Measurements from ENCODE around the gene ATP5F1D. TPM values are rescaled to one million over a fixed set of nuclear protein-coding genes. Genes with fewer than 3 reads are reported as not detected.

Gene ATP5F1D
- total and polyA plus RNA-seq, 2 of the 8 experiments (the other 6 are each of a cell fraction or from before 2014, with no cell fraction given), result 174 to 249 TPM

DNA sequence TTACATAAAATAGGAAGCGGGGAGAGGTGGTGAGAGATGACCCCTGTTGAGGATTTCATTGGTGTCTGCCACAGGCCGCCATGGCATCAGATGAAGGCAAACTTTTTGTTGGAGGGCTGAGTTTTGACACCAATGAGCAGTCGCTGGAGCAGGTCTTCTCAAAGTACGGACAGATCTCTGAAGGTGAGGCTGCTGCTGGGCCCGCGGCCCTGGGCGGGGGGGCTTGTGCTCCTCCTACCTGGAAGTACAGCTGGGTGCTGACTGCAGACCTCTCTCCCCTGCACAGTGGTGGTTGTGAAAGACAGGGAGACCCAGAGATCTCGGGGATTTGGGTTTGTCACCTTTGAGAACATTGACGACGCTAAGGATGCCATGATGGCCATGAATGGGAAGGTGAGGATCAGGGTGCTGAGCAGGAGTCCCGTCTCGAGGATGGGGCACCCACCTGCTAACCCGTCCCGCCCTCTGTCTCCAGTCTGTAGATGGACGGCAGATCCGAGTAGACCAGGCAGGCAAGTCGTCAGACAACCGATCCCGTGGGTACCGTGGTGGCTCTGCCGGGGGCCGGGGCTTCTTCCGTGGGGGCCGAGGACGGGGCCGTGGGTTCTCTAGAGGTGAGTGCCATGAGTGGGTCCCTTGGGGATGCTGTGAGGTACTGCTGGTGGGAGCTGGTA, 29.4 kb downstream of the ATP5F1D start:
- Histone ChIP-seq H4K91ac (replicated peaks; ENCODE audit: insufficient read length, low read length) (no peak overlapping the region), H2BK15ac (ENCODE audit: low read length) (no peak overlapping the region), H3K4me2 (ENCODE audit: insufficient read depth in 1 of 2, low read depth in 2 of 2, low read length in 2 of 2) (peak overlapping the region; percentile 18 to 83; a peak in 3 of 4 replicates), H3K27me3 (replicated peaks in 1 of 4; ENCODE audit: control insufficient read depth in 3 of 4, extremely low read depth in 1 of 4, insufficient read depth in 3 of 4, low read length in 3 of 4) (peaks cover 0 to 10% (median 5%) of the 10 kb centered on the region in 4 experiments; a peak in 4 of 7 replicates), H3K79me1 (ENCODE audit: low read depth, low read length) (peaks cover 17% of the 10 kb centered on the region), H3K36me3 (ENCODE audit: control insufficient read depth in 2 of 4, insufficient read depth in 4 of 4, low read length in 3 of 4) (peaks cover 33 to 46% (median 41%) of the 10 kb centered on the region in 4 experiments), H3K18ac (ENCODE audit: extremely low read depth, low read length) (no peak overlapping the region), H2BK120ac (replicated peaks; ENCODE audit: low read depth, low read length) (no peak overlapping the region), H3K9ac (replicated peaks in 1 of 4; ENCODE audit: extremely low read depth in 1 of 4, low read depth in 3 of 4, low read length in 3 of 4) (peak overlapping the region in 1 of 4 experiments; percentile 20; a peak in 1 of 7 replicates), H3K23ac (ENCODE audit: insufficient read length) (no peak overlapping the region), H3K4me1 (replicated peaks in 1 of 4; ENCODE audit: control insufficient read depth in 3 of 4, insufficient read depth in 4 of 4, low read length in 3 of 4) (peaks cover 4 to 46% (median 31%) of the 10 kb centered on the region in 4 experiments), H3K27ac (ENCODE audit: low read depth, low read length) (no peak overlapping the region), H4K5ac (ENCODE audit: insufficient read length, low read depth, low read length) (no peak overlapping the region), H3K14ac (ENCODE audit: insufficient read length) (no peak overlapping the region), H2AFZ (ENCODE audit: low read length) (no peak overlapping the region), H3K23me2 (ENCODE audit: low read depth, low read length) (peaks cover 21% of the 10 kb centered on the region; the same call in 1 of the 2 replicates), H2BK12ac (ENCODE audit: low read depth, low read length) (no peak overlapping the region), H2BK5ac (ENCODE audit: low read depth, low read length) (peak overlapping the region; percentile 66; the same call in 1 of the 2 replicates), H2AK5ac (ENCODE audit: low read depth, low read length) (no peak overlapping the region), H3K56ac (replicated peaks; ENCODE audit: insufficient read length, low read depth, low read length) (no peak overlapping the region), H4K20me1 (replicated peaks in 1 of 2; ENCODE audit: control insufficient read depth in 1 of 2, insufficient read depth in 2 of 2, low read length in 2 of 2) (peaks cover 7 to 25% of the 10 kb centered on the region in 2 experiments), H2BK20ac (ENCODE audit: low read length) (no peak overlapping the region), H3K9me3 (ENCODE audit: insufficient read depth in 2 of 2, low read depth in 1 of 2, low read length in 1 of 2) (no peaks in the 10 kb centered on the region), H3K4me3 (ENCODE audit: extremely low read depth in 1 of 4, insufficient read depth in 2 of 4, low read depth in 3 of 4, low read length in 4 of 4) (peak overlapping the region in 1 of 4 experiments; percentile 88; a peak in 2 of 8 replicates), H4K8ac (ENCODE audit: extremely low read depth, insufficient read depth, low read length) (no peak overlapping the region), H3K79me2 (ENCODE audit: control insufficient read depth in 1 of 2, insufficient read depth in 2 of 2, low read length in 2 of 2) (peaks cover 5 to 32% of the 10 kb centered on the region in 2 experiments), H3K4ac (replicated peaks; ENCODE audit: insufficient read length, low read depth, low read length) (no peak overlapping the region)
- ChIA-PET POLR2A (ENCODE audit: partially characterized antibody) (interaction anchor here (1.0 to 11.4 kb wide), 8 partner anchors 9 to 152 kb away, joined by 3 to 331 read pairs (median 3); partner anchors contain the start of gene CIRBP), CTCF (ENCODE audit: partially characterized antibody) (interaction anchor here (0.8 kb wide), 1 partner anchor 9 kb away, joined by 3 read pairs; no protein-coding TSS in a partner anchor)
- TF ChIP-seq, protein P1, sequence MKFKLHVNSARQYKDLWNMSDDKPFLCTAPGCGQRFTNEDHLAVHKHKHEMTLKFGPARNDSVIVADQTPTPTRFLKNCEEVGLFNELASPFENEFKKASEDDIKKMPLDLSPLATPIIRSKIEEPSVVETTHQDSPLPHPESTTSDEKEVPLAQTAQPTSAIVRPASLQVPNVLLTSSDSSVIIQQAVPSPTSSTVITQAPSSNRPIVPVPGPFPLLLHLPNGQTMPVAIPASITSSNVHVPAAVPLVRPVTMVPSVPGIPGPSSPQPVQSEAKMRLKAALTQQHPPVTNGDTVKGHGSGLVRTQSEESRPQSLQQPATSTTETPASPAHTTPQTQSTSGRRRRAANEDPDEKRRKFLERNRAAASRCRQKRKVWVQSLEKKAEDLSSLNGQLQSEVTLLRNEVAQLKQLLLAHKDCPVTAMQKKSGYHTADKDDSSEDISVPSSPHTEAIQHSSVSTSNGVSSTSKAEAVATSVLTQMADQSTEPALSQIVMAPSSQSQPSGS (IDR thresholded peaks at IDR 0.05; ENCODE audit: low read length), result 0 out of 2 replicates have a peak, but pooled peaks have one; percentile 10
- TF ChIP-seq RXRA (IDR thresholded peaks at IDR 0.05; ENCODE audit: insufficient read depth, low read depth, low read length) (no peak), SP4 (IDR thresholded peaks at IDR 0.05; ENCODE audit: low read length) (no peak), YY1 (IDR thresholded peaks at IDR 0.05; ENCODE audit: low read depth, low read length) (no peak), CTBP2 (IDR thresholded peaks at IDR 0.05; ENCODE audit: borderline replicate concordance, insufficient read depth, insufficient read length, low read length) (no peak), CREB1 (IDR thresholded peaks at IDR 0.05) (no peak), GABPA (IDR thresholded peaks at IDR 0.05; ENCODE audit: borderline replicate concordance, insufficient read depth, low read length) (no peak), POLR2A (IDR thresholded peaks at IDR 0.05; ENCODE audit: control extremely low read depth in 1 of 2, low read depth in 2 of 2, low read length in 2 of 2) (peak; percentile 18 to 29; a peak in 2 of 3 replicates), RFX5 (IDR thresholded peaks at IDR 0.05; ENCODE audit: borderline replicate concordance, low read depth, low read length) (no peak), POU5F1 (IDR thresholded peaks at IDR 0.05; ENCODE audit: low read depth, low read length) (no peak)
- DNase-seq (ENCODE audit: low read depth in 1 of 2, low spot score in 2 of 2) (no peak), FAIRE-seq (no peak)
- WGBS, 2 experiments (ENCODE audit: extremely low coverage in 1 of 2, insufficient coverage in 1 of 2, insufficient read length in 1 of 2, insufficient replicate concordance in 2 of 2, low coverage in 1 of 2, low lambda C conversion rate in 2 of 2, missing lambda C conversion rate in 1 of 2), result 82% methylated on average over 19 of the region's 26 CpGs; no CpG with 5 or more reads in 1 of the 2 experiments

All from H1 (cell line).